ENCODE data around the gene SHROOM2.
"Not testable (repeated sequence)": the region's sequence is repeated elsewhere in the genome, so short reads cannot be mapped to it uniquely, and the experiment has no call there.

The SHROOM2 gene

GRCh38 chrX:9759337-9759736 is 26.9 kb upstream of the SHROOM2 start:
- Histone ChIP-seq H2AFZ (ENCODE audit: low read length, unreplicated experiment) (no peak overlapping the region), H3K4me1 (ENCODE audit: control insufficient read depth, insufficient read depth, low read length, unreplicated experiment) (no peaks in the 10 kb centered on the region), H3K27ac (ENCODE audit: low read depth, low read length) (no peak overlapping the region), H3K4me3 (ENCODE audit: low read depth, low read length) (no peak overlapping the region), H3K27me3 (ENCODE audit: insufficient read depth, low read length) (peaks cover 29% of the 10 kb centered on the region; the same call in 1 of the 2 replicates), H3K79me2 (ENCODE audit: control insufficient read depth, insufficient read depth, low read length, unreplicated experiment) (no peaks in the 10 kb centered on the region), H3K36me3 (ENCODE audit: insufficient read depth, low read length) (no peaks in the 10 kb centered on the region)

GRCh38 chrX:9765072-9765736 is 21.0 kb upstream of the SHROOM2 start:
- no peak overlapping the region for H2AFZ ChIP-seq (ENCODE audit: low read length, unreplicated experiment)
- H3K4me1 ChIP-seq (ENCODE audit: control insufficient read depth, insufficient read depth, low read length, unreplicated experiment): no peaks in the 10 kb centered on the region
- peaks cover 49% of the 10 kb centered on the region for H3K27me3 ChIP-seq (ENCODE audit: insufficient read depth, low read length)
- H3K27ac ChIP-seq (ENCODE audit: low read depth, low read length): no peak overlapping the region
- H3K79me2 ChIP-seq (ENCODE audit: control insufficient read depth, insufficient read depth, low read length, unreplicated experiment): no peaks in the 10 kb centered on the region
- no peaks in the 10 kb centered on the region for H3K36me3 ChIP-seq (ENCODE audit: insufficient read depth, low read length)
- H3K4me3 ChIP-seq (ENCODE audit: low read depth, low read length): no peak overlapping the region

- peaks cover 49% of the 10 kb centered on the region for H3K27me3 ChIP-seq (ENCODE audit: insufficient read depth, low read length)
Observed at GRCh38 chrX:9765737-9766097, 20.5 kb upstream of the SHROOM2 start, which contains the start of gene GPR143. Gene GPR143, minus strand, starts transcription at chrX:9765847. Its CDS starts 30 bp downstream, at chrX:9765817.

GRCh38 chrX:9767375-9767774 is 18.9 kb upstream of the SHROOM2 start:
- no peaks in the 10 kb centered on the region for H3K79me2 ChIP-seq (ENCODE audit: control insufficient read depth, insufficient read depth, low read length, unreplicated experiment)
- no peaks in the 10 kb centered on the region for H3K4me1 ChIP-seq (ENCODE audit: control insufficient read depth, insufficient read depth, low read length, unreplicated experiment)
- peaks cover 52% of the 10 kb centered on the region for H3K27me3 ChIP-seq (ENCODE audit: insufficient read depth, low read length)
- H3K36me3 ChIP-seq (ENCODE audit: insufficient read depth, low read length): no peaks in the 10 kb centered on the region
- no peak overlapping the region for H3K27ac ChIP-seq (ENCODE audit: low read depth, low read length)
- H2AFZ ChIP-seq (ENCODE audit: low read length, unreplicated experiment): no peak overlapping the region
- no peak overlapping the region for H3K4me3 ChIP-seq (ENCODE audit: low read depth, low read length)

More at GRCh38 chrX:9765737-9766097, 20.5 kb upstream of the SHROOM2 start, which contains the start of gene GPR143:
- Histone ChIP-seq H3K4me3 (ENCODE audit: low read depth, low read length) (no peak within 1 kb of the TSS), H3K4me1 (ENCODE audit: control insufficient read depth, insufficient read depth, low read length, unreplicated experiment) (no peaks in the 10 kb centered on the region), H3K27ac (ENCODE audit: low read depth, low read length) (no peak within 1 kb of the TSS), H3K79me2 (ENCODE audit: control insufficient read depth, insufficient read depth, low read length, unreplicated experiment) (no peaks in the 10 kb centered on the region), H3K36me3 (ENCODE audit: insufficient read depth, low read length) (no peaks in the 10 kb centered on the region), H2AFZ (ENCODE audit: low read length, unreplicated experiment) (no peak within 1 kb of the TSS)

GRCh38 chrX:9768321-9768839 is 17.8 kb upstream of the SHROOM2 start:
- not testable (repeated sequence) for H3K79me2 ChIP-seq (ENCODE audit: control insufficient read depth, insufficient read depth, low read length, unreplicated experiment); H2AFZ ChIP-seq (ENCODE audit: low read length, unreplicated experiment); H3K4me1 ChIP-seq (ENCODE audit: control insufficient read depth, insufficient read depth, low read length, unreplicated experiment); H3K4me3 ChIP-seq (ENCODE audit: low read depth, low read length); H3K27ac ChIP-seq (ENCODE audit: low read depth, low read length); H3K36me3 ChIP-seq (ENCODE audit: insufficient read depth, low read length)
- H3K27me3 ChIP-seq (ENCODE audit: insufficient read depth, low read length): peaks cover 44% of the 10 kb centered on the region

- Histone ChIP-seq H3K36me3 (ENCODE audit: insufficient read depth, low read length) (no peaks in the 10 kb centered on the region), H3K27ac (ENCODE audit: low read depth, low read length) (no peak overlapping the region), H3K4me3 (ENCODE audit: low read depth, low read length) (no peak overlapping the region), H2AFZ (ENCODE audit: low read length, unreplicated experiment) (no peak overlapping the region), H3K79me2 (ENCODE audit: control insufficient read depth, insufficient read depth, low read length, unreplicated experiment) (no peaks in the 10 kb centered on the region), H3K4me1 (ENCODE audit: control insufficient read depth, insufficient read depth, low read length, unreplicated experiment) (no peaks in the 10 kb centered on the region), H3K27me3 (ENCODE audit: insufficient read depth, low read length) (peaks cover 40% of the 10 kb centered on the region)
Observed at GRCh38 chrX:9770319-9770718, 15.9 kb upstream of the SHROOM2 start.

- peaks cover 28% of the 10 kb centered on the region; the same call in 1 of the 2 replicates for H3K27me3 ChIP-seq (ENCODE audit: insufficient read depth, low read length)
- no peak overlapping the region for H2AFZ ChIP-seq (ENCODE audit: low read length, unreplicated experiment)
- no peaks in the 10 kb centered on the region for H3K36me3 ChIP-seq (ENCODE audit: insufficient read depth, low read length)
- no peak overlapping the region for H3K4me3 ChIP-seq (ENCODE audit: low read depth, low read length)
- H3K79me2 ChIP-seq (ENCODE audit: control insufficient read depth, insufficient read depth, low read length, unreplicated experiment): no peaks in the 10 kb centered on the region
- H3K27ac ChIP-seq (ENCODE audit: low read depth, low read length): no peak overlapping the region
- H3K4me1 ChIP-seq (ENCODE audit: control insufficient read depth, insufficient read depth, low read length, unreplicated experiment): no peaks in the 10 kb centered on the region
Observed at GRCh38 chrX:9772943-9773342, 13.3 kb upstream of the SHROOM2 start.

GRCh38 chrX:9775930-9776329 is 10.3 kb upstream of the SHROOM2 start:
- Histone ChIP-seq H3K27ac (ENCODE audit: low read depth, low read length) (no peak overlapping the region), H3K4me3 (ENCODE audit: low read depth, low read length) (no peak overlapping the region), H3K4me1 (ENCODE audit: control insufficient read depth, insufficient read depth, low read length, unreplicated experiment) (no peaks in the 10 kb centered on the region), H3K36me3 (ENCODE audit: insufficient read depth, low read length) (no peaks in the 10 kb centered on the region), H3K27me3 (ENCODE audit: insufficient read depth, low read length) (peaks cover 23% of the 10 kb centered on the region; the same call in 1 of the 2 replicates), H3K79me2 (ENCODE audit: control insufficient read depth, insufficient read depth, low read length, unreplicated experiment) (no peaks in the 10 kb centered on the region), H2AFZ (ENCODE audit: low read length, unreplicated experiment) (no peak overlapping the region)

- Histone ChIP-seq H3K79me2 (ENCODE audit: control insufficient read depth, insufficient read depth, low read length, unreplicated experiment) (no peaks in the 10 kb centered on the region), H3K4me1 (ENCODE audit: control insufficient read depth, insufficient read depth, low read length, unreplicated experiment) (no peaks in the 10 kb centered on the region), H3K36me3 (ENCODE audit: insufficient read depth, low read length) (no peaks in the 10 kb centered on the region), H3K27ac (ENCODE audit: low read depth, low read length) (no peak overlapping the region), H2AFZ (ENCODE audit: low read length, unreplicated experiment) (no peak overlapping the region), H3K4me3 (ENCODE audit: low read depth, low read length) (no peak overlapping the region), H3K27me3 (ENCODE audit: insufficient read depth, low read length) (peaks cover 28% of the 10 kb centered on the region)
Observed at GRCh38 chrX:9781941-9782340, 4.3 kb upstream of the SHROOM2 start.

GRCh38 chrX:9784332-9784731 is 1.9 kb upstream of the SHROOM2 start:
- no peak overlapping the region for H2AFZ ChIP-seq (ENCODE audit: low read length, unreplicated experiment)
- H3K79me2 ChIP-seq (ENCODE audit: control insufficient read depth, insufficient read depth, low read length, unreplicated experiment): no peaks in the 10 kb centered on the region

GRCh38 chrX:9785254-9785943 is 830 bp upstream of the SHROOM2 start:
- no peak overlapping the region for H2AFZ ChIP-seq (ENCODE audit: low read length, unreplicated experiment)
- H3K27ac ChIP-seq (ENCODE audit: low read depth, low read length): no peak overlapping the region
- peak overlapping the region; percentile 45; the same call in 1 of the 2 replicates for H3K4me3 ChIP-seq (ENCODE audit: low read depth, low read length)
- no peaks in the 10 kb centered on the region for H3K4me1 ChIP-seq (ENCODE audit: control insufficient read depth, insufficient read depth, low read length, unreplicated experiment)
- peaks cover 62% of the 10 kb centered on the region for H3K27me3 ChIP-seq (ENCODE audit: insufficient read depth, low read length)
- no peaks in the 10 kb centered on the region for H3K79me2 ChIP-seq (ENCODE audit: control insufficient read depth, insufficient read depth, low read length, unreplicated experiment)
- no peaks in the 10 kb centered on the region for H3K36me3 ChIP-seq (ENCODE audit: insufficient read depth, low read length)

More at GRCh38 chrX:9784332-9784731, 1.9 kb upstream of the SHROOM2 start:
- no peak overlapping the region for H3K4me3 ChIP-seq (ENCODE audit: low read depth, low read length)
- no peak overlapping the region for H3K27ac ChIP-seq (ENCODE audit: low read depth, low read length)
- H3K36me3 ChIP-seq (ENCODE audit: insufficient read depth, low read length): no peaks in the 10 kb centered on the region
- H3K4me1 ChIP-seq (ENCODE audit: control insufficient read depth, insufficient read depth, low read length, unreplicated experiment): no peaks in the 10 kb centered on the region
- peaks cover 51% of the 10 kb centered on the region for H3K27me3 ChIP-seq (ENCODE audit: insufficient read depth, low read length)

Measured in ACC112 (cell line).